Measurements from ENCODE around the gene SMG7.

Gene SMG7

GRCh38 chr1:183470961-183471742 lies 1.1 kb upstream of the SMG7 start:
- DNase-seq: peak; percentile 86

GRCh38 chr1:183471743-183472487 lies 384 bp upstream of the SMG7 start:
- peak; percentile 99 for DNase-seq

GRCh38 chr1:183473217-183473536 lies 878 bp downstream of the SMG7 start:
- no peak for DNase-seq

GRCh38 chr1:183476081-183476480 lies 3.8 kb downstream of the SMG7 start:
- no peak for DNase-seq

GRCh38 chr1:183477986-183478781 lies 5.9 kb downstream of the SMG7 start:
- DNase-seq: no peak

- DNase-seq: no peak
Observed at GRCh38 chr1:183480971-183481441, 8.7 kb downstream of the SMG7 start.

GRCh38 chr1:183483224-183483623 lies 10.9 kb downstream of the SMG7 start:
- DNase-seq: no peak

- DNase-seq: no peak
Observed at GRCh38 chr1:183484254-183484653, 12.0 kb downstream of the SMG7 start.

GRCh38 chr1:183484851-183485250 lies 12.6 kb downstream of the SMG7 start:
- no peak for DNase-seq

- no peak for DNase-seq
Observed at GRCh38 chr1:183487674-183488442, 15.6 kb downstream of the SMG7 start.

GRCh38 chr1:183490932-183491331 lies 18.6 kb downstream of the SMG7 start:
- DNase-seq: no peak

- no peak for DNase-seq
Observed at GRCh38 chr1:183493540-183494245, 21.4 kb downstream of the SMG7 start.

- no peak for DNase-seq
Observed at GRCh38 chr1:183495420-183495819, 23.1 kb downstream of the SMG7 start.

- DNase-seq: no peak
Observed at GRCh38 chr1:183497218-183497617, 24.9 kb downstream of the SMG7 start.

- no peak for DNase-seq
Observed at GRCh38 chr1:183498342-183498991, 26.2 kb downstream of the SMG7 start.

- no peak for DNase-seq
Observed at GRCh38 chr1:183505454-183506089, 33.3 kb downstream of the SMG7 start.

- DNase-seq: no peak
Observed at GRCh38 chr1:183506561-183506960, 34.3 kb downstream of the SMG7 start.

GRCh38 chr1:183508694-183509093 lies 36.4 kb downstream of the SMG7 start:
- no peak for DNase-seq

GRCh38 chr1:183512450-183512849 lies 40.2 kb downstream of the SMG7 start:
- DNase-seq: no peak

- DNase-seq: no peak
Observed at GRCh38 chr1:183514235-183514634, 41.9 kb downstream of the SMG7 start.

Measured in right forelimb (tissue), 1 donor.